Thymus (tissue), 11 donors: ENCODE data around the gene TLR4. TPM values are rescaled to one million over a fixed set of nuclear protein-coding genes. Genes with fewer than 3 reads are reported as not detected.

ENCODE experiments used
- DNase-seq, 9 donors: peaks; one replicate each; pipeline ENCODE4 v3.0.0-alpha.2; 2013; ENCODE audit warnings: low spot score in 9 of 9, low read depth in 6 of 9, missing footprints in 1 of 9
- H3K27ac ChIP-seq, 2 donors: one replicate each; pipeline ENCODE4 v1.5.1; 2013; ENCODE audit warnings: control low read depth in 1 of 2, low read depth in 1 of 2, low read length in 1 of 2, mild to moderate bottlenecking in 1 of 2, moderate library complexity in 1 of 2
- H3K27me3 ChIP-seq, 2 donors: one replicate each; pipeline ENCODE4 v1.5.1; 2013; ENCODE audit warnings: low read length in 1 of 2; ENCODE audit not compliant: control insufficient read depth in 2 of 2, insufficient read depth in 1 of 2
- H3K36me3 ChIP-seq, 2 donors: one replicate each; pipeline ENCODE4 v1.5.1; 2013; ENCODE audit warnings: low read length in 1 of 2, mild to moderate bottlenecking in 1 of 2, moderate library complexity in 1 of 2; ENCODE audit not compliant: control insufficient read depth in 2 of 2, insufficient read depth in 2 of 2
- H3K4me1 ChIP-seq, 2 donors: one replicate each; pipeline ENCODE4 v1.5.1; 2013; ENCODE audit warnings: low read length in 2 of 2; ENCODE audit not compliant: control insufficient read depth in 2 of 2, insufficient read depth in 2 of 2
- H3K4me3 ChIP-seq, 2 donors: one replicate each; pipeline ENCODE4 v1.5.1; 2013; ENCODE audit warnings: low read length in 2 of 2, control low read depth in 1 of 2, mild to moderate bottlenecking in 1 of 2
- H3K9me3 ChIP-seq, 2 donors: one replicate each; pipeline ENCODE4 v1.5.1; 2013; ENCODE audit warnings: low read length in 1 of 2, mild to moderate bottlenecking in 1 of 2; ENCODE audit not compliant: control insufficient read depth in 2 of 2, insufficient read depth in 1 of 2
- WGBS: extraction: QIAGEN DNeasy Blood & Tissue Kit; methylation state at CpG from one replicate; pipeline ENCODE4 v1.1.7; 2013; 5-methylcytosine and 5-hydroxymethylcytosine counted together
- polyA plus RNA-seq: library from polyadenylated mRNA; stranded (reverse); fragments of 200-250 nt; gene quantifications from one replicate; pipeline ENCODE4 v1.2.3, GENCODE V29; 2013
- total RNA-seq: library from RNA; stranded (reverse); fragments of 120-200 nt; gene quantifications from one replicate; pipeline ENCODE4 v1.2.4, GENCODE V29; 2013
- donor health status: healthy.

Gene TLR4
- total and polyA plus RNA-seq, 2 donors: 4.7 to 8.5 TPM

GRCh38 chr9:117678871-117679270, 25.3 kb upstream of the TLR4 start:
- 0% methylated on average over 1 of the region's 1 CpG for WGBS
- H3K4me3 ChIP-seq: no peak overlapping the region
- no peaks in the 10 kb centered on the region for H3K9me3 ChIP-seq
- no peaks in the 10 kb centered on the region for H3K4me1 ChIP-seq
- DNase-seq: no peak
- H3K27ac ChIP-seq: no peak overlapping the region
- H3K36me3 ChIP-seq: no peaks in the 10 kb centered on the region
- H3K27me3 ChIP-seq: no peaks in the 10 kb centered on the region

- H3K36me3 ChIP-seq: no peaks in the 10 kb centered on the region
- 92% methylated on average over 2 of the region's 2 CpGs for WGBS
- H3K9me3 ChIP-seq: no peaks in the 10 kb centered on the region
- H3K27ac ChIP-seq: no peak overlapping the region
- H3K27me3 ChIP-seq: no peaks in the 10 kb centered on the region
- H3K4me3 ChIP-seq: no peak overlapping the region
- H3K4me1 ChIP-seq: no peaks in the 10 kb centered on the region
- DNase-seq: no peak
Measured at GRCh38 chr9:117679416-117679815, 24.8 kb upstream of the TLR4 start.

- H3K27ac ChIP-seq: no peak overlapping the region
- no peak overlapping the region for H3K4me3 ChIP-seq
- WGBS: 94% methylated on average over 2 of the region's 2 CpGs
- H3K9me3 ChIP-seq: no peaks in the 10 kb centered on the region
- no peak for DNase-seq
- no peaks in the 10 kb centered on the region for H3K36me3 ChIP-seq
- no peaks in the 10 kb centered on the region for H3K27me3 ChIP-seq
- H3K4me1 ChIP-seq: no peaks in the 10 kb centered on the region
Measured at GRCh38 chr9:117681888-117682287, 22.3 kb upstream of the TLR4 start.

GRCh38 chr9:117682955-117683710, 21.1 kb upstream of the TLR4 start:
- Histone ChIP-seq H3K4me3 (no peak overlapping the region), H3K36me3 (no peaks in the 10 kb centered on the region), H3K27ac (no peak overlapping the region), H3K9me3 (no peaks in the 10 kb centered on the region), H3K27me3 (no peaks in the 10 kb centered on the region), H3K4me1 (no peaks in the 10 kb centered on the region)
- WGBS: 85% methylated on average over 3 of the region's 3 CpGs
- no peak for DNase-seq

GRCh38 chr9:117687532-117687931, 16.7 kb upstream of the TLR4 start:
- Histone ChIP-seq H3K36me3 (no peaks in the 10 kb centered on the region), H3K27me3 (no peaks in the 10 kb centered on the region), H3K4me1 (no peaks in the 10 kb centered on the region), H3K9me3 (no peaks in the 10 kb centered on the region), H3K4me3 (no peak overlapping the region), H3K27ac (no peak overlapping the region)
- DNase-seq: no peak
- 92% methylated on average over 2 of the region's 2 CpGs for WGBS

- no peaks in the 10 kb centered on the region for H3K4me1 ChIP-seq
- no peaks in the 10 kb centered on the region for H3K27me3 ChIP-seq
- H3K4me3 ChIP-seq: no peak overlapping the region
- no peak overlapping the region for H3K27ac ChIP-seq
- H3K36me3 ChIP-seq: no peaks in the 10 kb centered on the region
- DNase-seq: no peak
- H3K9me3 ChIP-seq: no peaks in the 10 kb centered on the region
Measured at GRCh38 chr9:117691367-117691766, 12.8 kb upstream of the TLR4 start.

- 76% methylated on average over 2 of the region's 2 CpGs for WGBS
- no peaks in the 10 kb centered on the region for H3K4me1 ChIP-seq
- H3K27ac ChIP-seq: no peak overlapping the region
- no peak for DNase-seq
- no peak overlapping the region for H3K4me3 ChIP-seq
- no peaks in the 10 kb centered on the region for H3K27me3 ChIP-seq
- H3K9me3 ChIP-seq: no peaks in the 10 kb centered on the region
- H3K36me3 ChIP-seq: no peaks in the 10 kb centered on the region
Measured at GRCh38 chr9:117696154-117696553, 8.0 kb upstream of the TLR4 start.

GRCh38 chr9:117697046-117697445, 7.2 kb upstream of the TLR4 start:
- Histone ChIP-seq H3K4me3 (no peak overlapping the region), H3K27me3 (no peaks in the 10 kb centered on the region), H3K36me3 (no peaks in the 10 kb centered on the region), H3K27ac (no peak overlapping the region), H3K4me1 (no peaks in the 10 kb centered on the region), H3K9me3 (no peaks in the 10 kb centered on the region)
- 97% methylated on average over 1 of the region's 1 CpG for WGBS
- DNase-seq: no peak

GRCh38 chr9:117703537-117703936, 666 bp upstream of the TLR4 start:
- H3K36me3 ChIP-seq: no peaks in the 10 kb centered on the region
- H3K4me3 ChIP-seq: no peak overlapping the region
- 92% methylated on average over 3 of the region's 3 CpGs for WGBS
- peak overlapping the region in 1 of 2 donors; percentile 32 for H3K27ac ChIP-seq
- DNase-seq: no peak
- no peaks in the 10 kb centered on the region for H3K9me3 ChIP-seq
- H3K27me3 ChIP-seq: no peaks in the 10 kb centered on the region
- H3K4me1 ChIP-seq: no peaks in the 10 kb centered on the region
